ENCODE data around the gene CACNB2. TPM values are rescaled to one million over a fixed set of nuclear protein-coding genes. Genes with fewer than 3 reads are reported as not detected.

The CACNB2 gene
- total RNA-seq, 1 experiment from 2014 or later = not detected

- DNase-seq (ENCODE audit: low read depth) = peak; percentile 76
Measured at GRCh38 chr10:18501198-18501597, 361.0 kb downstream of the CACNB2 start.

GRCh38 chr10:18501629-18502028, 361.4 kb downstream of the CACNB2 start:
- no peak for DNase-seq (ENCODE audit: low read depth)

GRCh38 chr10:18504161-18504560, 363.9 kb downstream of the CACNB2 start:
- DNase-seq (ENCODE audit: low read depth) = no peak

- DNase-seq (ENCODE audit: low read depth) = no peak
Measured at GRCh38 chr10:18505456-18506118, 365.4 kb downstream of the CACNB2 start.

GRCh38 chr10:18508587-18508986, 368.4 kb downstream of the CACNB2 start:
- DNase-seq (ENCODE audit: low read depth) = no peak

GRCh38 chr10:18514537-18514936, 374.3 kb downstream of the CACNB2 start:
- DNase-seq (ENCODE audit: low read depth) = no peak

GRCh38 chr10:18516851-18517250, 376.6 kb downstream of the CACNB2 start:
- DNase-seq (ENCODE audit: low read depth) = no peak

GRCh38 chr10:18523025-18523424, 382.8 kb downstream of the CACNB2 start:
- peak; percentile 27 for DNase-seq (ENCODE audit: low read depth)

- no peak for DNase-seq (ENCODE audit: low read depth)
Measured at GRCh38 chr10:18523858-18524257, 383.6 kb downstream of the CACNB2 start.

- DNase-seq (ENCODE audit: low read depth) = no peak
Measured at GRCh38 chr10:18527687-18528086, 387.5 kb downstream of the CACNB2 start.

GRCh38 chr10:18528292-18528691, 388.1 kb downstream of the CACNB2 start:
- DNase-seq (ENCODE audit: low read depth) = no peak

GRCh38 chr10:18532881-18533535, 392.8 kb downstream of the CACNB2 start:
- no peak for DNase-seq (ENCODE audit: low read depth)

GRCh38 chr10:18533896-18534295, 393.7 kb downstream of the CACNB2 start:
- no peak for DNase-seq (ENCODE audit: low read depth)

GRCh38 chr10:18539335-18539734, 399.1 kb downstream of the CACNB2 start:
- no peak for DNase-seq (ENCODE audit: low read depth)

GRCh38 chr10:18540195-18540594, 400.0 kb downstream of the CACNB2 start:
- no peak for DNase-seq (ENCODE audit: low read depth)

- DNase-seq (ENCODE audit: low read depth) = no peak
Measured at GRCh38 chr10:18542832-18543231, 402.6 kb downstream of the CACNB2 start.

GRCh38 chr10:18545621-18546305, 405.5 kb downstream of the CACNB2 start:
- no peak for DNase-seq (ENCODE audit: low read depth)

- DNase-seq (ENCODE audit: low read depth) = no peak
Measured at GRCh38 chr10:18549105-18549504, 408.9 kb downstream of the CACNB2 start.

GRCh38 chr10:18551473-18551872, 411.2 kb downstream of the CACNB2 start:
- DNase-seq (ENCODE audit: low read depth) = no peak

- no peak for DNase-seq (ENCODE audit: low read depth)
Measured at GRCh38 chr10:18554479-18554878, 414.3 kb downstream of the CACNB2 start.

GRCh38 chr10:18556522-18557147, 416.4 kb downstream of the CACNB2 start:
- DNase-seq (ENCODE audit: low read depth) = no peak

GRCh38 chr10:18557960-18558359, 417.7 kb downstream of the CACNB2 start:
- DNase-seq (ENCODE audit: low read depth) = no peak
